H9 (cell line): ENCODE measurements around the gene ZNF691. TPM values are rescaled to one million over a fixed set of nuclear protein-coding genes. Genes with fewer than 3 reads are reported as not detected.

Experiments used
- DNase-seq: peaks from one replicate; pipeline ENCODE4 v3.0.0-alpha.2; 2017
- H2AFZ ChIP-seq: one replicate; pipeline ENCODE4 v1.6.1; 2013; ENCODE audit warnings: mild to moderate bottlenecking, low read length, control low read depth, moderate library complexity
- H2AK5ac ChIP-seq: 2 replicates; pipeline ENCODE4 v1.6.1; 2013; ENCODE audit warnings: low read length, control low read depth, mixed read lengths; ENCODE audit not compliant: insufficient read length
- H2BK120ac ChIP-seq: one replicate; pipeline ENCODE4 v1.6.1; 2013; ENCODE audit warnings: low read depth, mild to moderate bottlenecking, low read length, control low read depth, inconsistent platforms; ENCODE audit not compliant: poor library complexity, severe bottlenecking
- H2BK12ac ChIP-seq: 2 replicates; pipeline ENCODE4 v1.6.1; 2013; ENCODE audit warnings: low read length, control low read depth, mixed read lengths, low read depth; ENCODE audit not compliant: insufficient read length
- H2BK15ac ChIP-seq: 2 replicates; pipeline ENCODE4 v1.6.1; 2013; ENCODE audit warnings: low read depth, low read length, control low read depth
- H2BK20ac ChIP-seq: one replicate; pipeline ENCODE4 v1.6.1; 2013; ENCODE audit warnings: low read depth, mild to moderate bottlenecking, low read length, control low read depth, inconsistent platforms; ENCODE audit not compliant: poor library complexity, severe bottlenecking
- H2BK5ac ChIP-seq: 2 replicates; pipeline ENCODE4 v1.6.1; 2013; ENCODE audit warnings: low read length, control low read depth, mixed read lengths; ENCODE audit not compliant: insufficient read length
- H3K14ac ChIP-seq: 2 replicates; pipeline ENCODE4 v1.6.1; 2013; ENCODE audit warnings: low read length, control low read depth; ENCODE audit not compliant: insufficient read depth
- H3K18ac ChIP-seq: 2 replicates; pipeline ENCODE4 v1.6.1; 2013; ENCODE audit warnings: low read depth, mild to moderate bottlenecking, mixed read lengths, low read length, control low read depth; ENCODE audit not compliant: insufficient read length
- H3K23ac ChIP-seq: 2 replicates; pipeline ENCODE4 v1.6.1; 2013; ENCODE audit warnings: low read length, control low read depth, mixed read lengths, low read depth; ENCODE audit not compliant: insufficient read length
- H3K23me2 ChIP-seq: 2 replicates; pipeline ENCODE4 v1.6.1; 2013; ENCODE audit warnings: low read depth, mild to moderate bottlenecking, mixed read lengths, low read length, control low read depth; ENCODE audit not compliant: insufficient read length, poor library complexity, severe bottlenecking
- H3K27ac ChIP-seq: 2 replicates; pipeline ENCODE4 v1.5.1; 2013; ENCODE audit warnings: low read length, control low read depth, mixed read lengths, low read depth; ENCODE audit not compliant: insufficient read length
- H3K27me3 ChIP-seq: 2 replicates; pipeline ENCODE4 v1.6.1; 2013; ENCODE audit warnings: low read length, control low read depth, inconsistent platforms; ENCODE audit not compliant: insufficient read depth
- H3K4ac ChIP-seq: 2 replicates; pipeline ENCODE4 v1.6.1; 2013; ENCODE audit warnings: low read depth, mild to moderate bottlenecking, control low read depth, inconsistent platforms, low read length, moderate library complexity
- H3K4me1 ChIP-seq: 2 replicates; pipeline ENCODE4 v1.6.1; 2013; ENCODE audit warnings: low read length, control low read depth, inconsistent platforms; ENCODE audit not compliant: insufficient read depth
- H3K4me2 ChIP-seq: 2 replicates; pipeline ENCODE4 v1.6.1; 2013; ENCODE audit warnings: low read length, control low read depth, mixed read lengths; ENCODE audit not compliant: insufficient read length, insufficient read depth
- H3K56ac ChIP-seq: 2 replicates; pipeline ENCODE4 v1.6.1; 2013; ENCODE audit warnings: low read depth, mild to moderate bottlenecking, mixed read lengths, low read length, control low read depth; ENCODE audit not compliant: insufficient read length
- H3K79me1 ChIP-seq: 2 replicates; pipeline ENCODE4 v1.6.1; 2013; ENCODE audit warnings: low read depth, mild to moderate bottlenecking, moderate library complexity, low read length, control low read depth, inconsistent platforms; ENCODE audit not compliant: insufficient read depth, poor library complexity, severe bottlenecking
- H3K79me2 ChIP-seq: 2 replicates; pipeline ENCODE4 v1.6.1; 2013; ENCODE audit warnings: low read length, control low read depth, inconsistent platforms; ENCODE audit not compliant: insufficient read depth
- H3K9ac ChIP-seq: 2 replicates; pipeline ENCODE4 v1.6.1; 2013; ENCODE audit warnings: low read length, control low read depth, mixed read lengths; ENCODE audit not compliant: insufficient read length; ENCODE audit errors: extremely low read depth
- H3K9me3 ChIP-seq: one replicate; pipeline ENCODE4 v1.6.1; 2013; ENCODE audit warnings: low read depth, low read length, inconsistent platforms; ENCODE audit not compliant: control insufficient read depth
- H3T11ph ChIP-seq: one replicate; pipeline ENCODE4 v1.6.1; 2013; ENCODE audit warnings: mild to moderate bottlenecking, low read length, control low read depth, inconsistent platforms
- H4K20me1 ChIP-seq: one replicate; pipeline ENCODE4 v1.6.1; 2013; ENCODE audit not compliant: control insufficient read depth, insufficient read length, insufficient read depth
- H4K5ac ChIP-seq: 2 replicates; pipeline ENCODE4 v1.6.1; 2013; ENCODE audit warnings: low read depth, mild to moderate bottlenecking, mixed read lengths, low read length, control low read depth; ENCODE audit not compliant: insufficient read length
- H4K8ac ChIP-seq: replicated peaks from 2 replicates; pipeline ENCODE4 v1.6.1; 2013; ENCODE audit warnings: low read length, control low read depth, mixed read lengths, low read depth; ENCODE audit not compliant: insufficient read length
- H4K91ac ChIP-seq: 2 replicates; pipeline ENCODE4 v1.6.1; 2013; ENCODE audit warnings: low read depth, mild to moderate bottlenecking, moderate library complexity, mixed read lengths, low read length, control low read depth; ENCODE audit not compliant: insufficient read length
- H3K27ac Mint-ChIP-seq, 3 experiments: 2 replicates in 2 of 3; 3 replicates in 1 of 3; pipeline ENCODE4 v1.8.0; 2020 to 2021; ENCODE audit warnings: mixed read lengths in 3 of 3, mild to moderate bottlenecking in 1 of 3, moderate library complexity in 1 of 3
- H3K27me3 Mint-ChIP-seq: 2 replicates; pipeline ENCODE4 v1.8.0; 2021; ENCODE audit warnings: low read depth, mild to moderate bottlenecking, moderate library complexity, mixed read lengths
- H3K36me3 Mint-ChIP-seq, 3 experiments: 2 replicates in 2 of 3; 3 replicates in 1 of 3; pipeline ENCODE4 v1.8.0; 2020 to 2021; ENCODE audit warnings: low read depth in 3 of 3, mixed read lengths in 3 of 3; ENCODE audit not compliant: insufficient read depth in 1 of 3
- H3K4me1 Mint-ChIP-seq, 2 experiments: 2 replicates each; pipeline ENCODE4 v1.8.0; 2020; ENCODE audit warnings: mixed read lengths in 2 of 2
- H3K4me3 Mint-ChIP-seq, 2 experiments: 2 replicates in 1 of 2; 3 replicates in 1 of 2; pipeline ENCODE4 v1.8.0; 2020 to 2021; ENCODE audit warnings: mild to moderate bottlenecking in 2 of 2, mixed read lengths in 2 of 2, moderate library complexity in 1 of 2
- H3K9me3 Mint-ChIP-seq, 2 experiments: 2 replicates in 1 of 2; 3 replicates in 1 of 2; pipeline ENCODE4 v1.8.0; 2020; ENCODE audit warnings: mild to moderate bottlenecking in 2 of 2, mixed read lengths in 2 of 2, moderate library complexity in 1 of 2
- CTCF ChIP-seq: fragments of 200-600 bp; sonication (generic); conservative IDR thresholded peaks from 3 replicates; pipeline ENCODE4 v1.8.0; 2021; ENCODE audit warnings: antibody characterized with exemption, mild to moderate bottlenecking
- WGBS: extraction: QIAGEN DNeasy Blood & Tissue Kit; methylation state at CpG from one replicate; pipeline ENCODE4 v1.1.7; 2013; ENCODE audit warnings: missing lambda C conversion rate, low lambda C conversion rate, mixed read lengths; ENCODE audit not compliant: insufficient read length; ENCODE audit errors: extremely low coverage; 5-methylcytosine and 5-hydroxymethylcytosine counted together
- total RNA-seq: library from RNA; stranded (reverse); gene quantifications from 2 replicates; pipeline ENCODE4 v1.2.1, GENCODE V29; 2021

Gene ZNF691
- total RNA-seq, 1 experiment from 2014 or later, result 20.1 TPM

GRCh38 chr1:42845193-42845592 lies 1.2 kb upstream of the ZNF691 start:
- H4K8ac ChIP-seq, result no peak overlapping the region
- H3K56ac ChIP-seq, result no peak overlapping the region
- no peak overlapping the region for H3K18ac ChIP-seq
- peaks cover 2% of the 10 kb centered on the region; the same call in 1 of the 2 replicates for H3K4me1 ChIP-seq
- Mint-ChIP-seq H3K4me3 (no peak overlapping the region), H3K4me1 (peaks cover 20 to 25% of the 10 kb centered on the region in 2 experiments), H3K9me3 (no peaks in the 10 kb centered on the region; a peak in 2 of 5 replicates), H3K27me3 (no peaks in the 10 kb centered on the region), H3K36me3 (peaks cover 20 to 40% (median 21%) of the 10 kb centered on the region in 3 experiments), H3K27ac (no peak overlapping the region)
- no peak overlapping the region for H4K5ac ChIP-seq
- no peak overlapping the region for H3K4me2 ChIP-seq
- H2AFZ ChIP-seq, result no peak overlapping the region
- WGBS, result no CpG with 5 or more reads among the region's 1 CpG
- H4K20me1 ChIP-seq, result no peaks in the 10 kb centered on the region
- H2AK5ac ChIP-seq, result no peak overlapping the region
- H2BK120ac ChIP-seq, result no peak overlapping the region
- no peak overlapping the region for H2BK12ac ChIP-seq
- no peaks in the 10 kb centered on the region; the same call in 1 of the 2 replicates for H3K79me2 ChIP-seq
- no peak overlapping the region for H2BK15ac ChIP-seq
- no peak overlapping the region for H3K27ac ChIP-seq
- no peak for DNase-seq
- no peak overlapping the region for H3K4ac ChIP-seq
- H3T11ph ChIP-seq, result no peak overlapping the region
- H4K91ac ChIP-seq, result no peak overlapping the region
- peaks cover 4% of the 10 kb centered on the region for H3K79me1 ChIP-seq
- no peak for TF ChIP-seq CTCF
- H3K23me2 ChIP-seq, result peaks cover 6% of the 10 kb centered on the region
- no peak overlapping the region for H2BK5ac ChIP-seq
- no peaks in the 10 kb centered on the region for H3K9me3 ChIP-seq
- no peak overlapping the region for H3K9ac ChIP-seq
- H3K14ac ChIP-seq, result no peak overlapping the region
- H2BK20ac ChIP-seq, result no peak overlapping the region
- H3K23ac ChIP-seq, result no peak overlapping the region
- H3K27me3 ChIP-seq, result no peaks in the 10 kb centered on the region
